ENCODE data around the gene ADGRA1.

- TF ChIP-seq CTCF (IDR thresholded peaks at IDR 0.05) = no peak
- TF ChIP-seq POLR2A (IDR thresholded peaks at IDR 0.05) = no peak
These were observed 42.3 kb downstream of the ADGRA1 start for GRCh38 chr10:133129859-133130495.
